Smooth muscle cell (in vitro differentiated cells): Measurements from ENCODE around the gene CST11. TPM values are rescaled to one million over a fixed set of nuclear protein-coding genes. Genes with fewer than 3 reads are reported as not detected.
"Not testable (repeated sequence)": the region's sequence is repeated elsewhere in the genome, so short reads cannot be mapped to it uniquely, and the experiment has no call there.

Experiments
- DNase-seq: peaks from one replicate; lab custom pipeline; 2025; ENCODE audit not compliant: unreplicated experiment; lab: John Stamatoyannopoulos, UW
- H2AFZ ChIP-seq: fragments of 200-600 bp; sonication (generic); 2 replicates; pipeline ENCODE4 v1.6.0; 2016; ENCODE audit warnings: antibody characterized with exemption, low read depth, mild to moderate bottlenecking
- H3F3A ChIP-seq: fragments of 200-600 bp; sonication (generic); 2 replicates; pipeline ENCODE4 v1.6.0; 2017; ENCODE audit warnings: antibody characterized with exemption, low read depth
- H3K27ac ChIP-seq: fragments of 200-600 bp; sonication (generic); 2 replicates; pipeline ENCODE4 v1.5.1; 2016; ENCODE audit warnings: low read depth, mild to moderate bottlenecking
- H3K27me3 ChIP-seq: fragments of 200-600 bp; sonication (generic); 2 replicates; pipeline ENCODE4 v1.6.1; 2016; ENCODE audit warnings: low read depth, mild to moderate bottlenecking
- H3K36me3 ChIP-seq: fragments of 200-600 bp; sonication (generic); 2 replicates; pipeline ENCODE4 v1.5.1; 2016; ENCODE audit warnings: low read depth
- H3K4me1 ChIP-seq: fragments of 200-600 bp; sonication (generic); 2 replicates; pipeline ENCODE4 v1.5.1; 2016; ENCODE audit warnings: low read depth
- H3K4me2 ChIP-seq: fragments of 200-600 bp; sonication (generic); 2 replicates; pipeline ENCODE4 v1.6.0; 2016; ENCODE audit warnings: mild to moderate bottlenecking
- H3K4me3 ChIP-seq: fragments of 200-600 bp; sonication (generic); 2 replicates; pipeline ENCODE4 v1.5.1; 2016; ENCODE audit warnings: mild to moderate bottlenecking
- H3K79me2 ChIP-seq: fragments of 200-600 bp; sonication (generic); 2 replicates; pipeline ENCODE4 v1.6.0; 2016; ENCODE audit warnings: low read depth, mild to moderate bottlenecking
- H3K9ac ChIP-seq: fragments of 200-600 bp; sonication (generic); 2 replicates; pipeline ENCODE4 v1.6.0; 2016; ENCODE audit warnings: low read depth
- H3K9me3 ChIP-seq: fragments of 200-600 bp; sonication (generic); replicated peaks from 2 replicates; pipeline ENCODE4 v1.5.1; 2016; ENCODE audit warnings: low read depth
- H4K20me1 ChIP-seq: fragments of 200-600 bp; sonication (generic); 2 replicates; pipeline ENCODE4 v1.6.0; 2016; ENCODE audit warnings: low read depth
- CTCF ChIP-seq: fragments of 200-600 bp; sonication (generic); IDR thresholded peaks from 2 replicates; pipeline ENCODE4 v1.5.1; 2017; ENCODE audit warnings: borderline replicate concordance, mild to moderate bottlenecking, antibody characterized with exemption; ENCODE audit not compliant: insufficient read depth, poor library complexity, severe bottlenecking
- WGBS: methylation state at CpG from one replicate; pipeline ENCODE4 v1.1.7; 2016; ENCODE audit warnings: low lambda C conversion rate; 5-methylcytosine and 5-hydroxymethylcytosine counted together
- polyA plus RNA-seq: library from polyadenylated mRNA; unstranded; fragments of >200 nt; fragmentation: Nextera tagmentation; extraction: Ambion mirVana; gene quantifications from 2 replicates; pipeline ENCODE4 v1.2.1, GENCODE V29; 2016
- total RNA-seq: library from RNA; depleted of rRNA; stranded (reverse); fragments of >200 nt; gene quantifications from 2 replicates; pipeline ENCODE4 v1.2.3, GENCODE V29; 2014

The CST11 gene
- total and polyA plus RNA-seq, 2 experiments from 2014 or later: not detected

- H3F3A ChIP-seq: no peaks in the 10 kb centered on the region
- no peaks in the 10 kb centered on the region for H3K27me3 ChIP-seq
- TF ChIP-seq CTCF: no peak
- no peaks in the 10 kb centered on the region for H3K9me3 ChIP-seq
- no peak overlapping the region for H3K27ac ChIP-seq
- 73% methylated on average over 6 of the region's 6 CpGs for WGBS
- no peaks in the 10 kb centered on the region for H4K20me1 ChIP-seq
- no peaks in the 10 kb centered on the region for H3K36me3 ChIP-seq
- no peaks in the 10 kb centered on the region for H3K4me1 ChIP-seq
- no peak overlapping the region for H3K4me3 ChIP-seq
- DNase-seq: no peak
- H3K9ac ChIP-seq: no peak overlapping the region
- no peaks in the 10 kb centered on the region for H3K79me2 ChIP-seq
- no peak overlapping the region for H2AFZ ChIP-seq
- no peak overlapping the region for H3K4me2 ChIP-seq
Measured at GRCh38 chr20:23476015-23476754, 23.5 kb upstream of the CST11 start.

GRCh38 chr20:23475395-23475794 lies 22.7 kb upstream of the CST11 start:
- TF ChIP-seq CTCF: no peak
- H3K79me2 ChIP-seq: no peaks in the 10 kb centered on the region
- no peak overlapping the region for H2AFZ ChIP-seq
- H3F3A ChIP-seq: no peaks in the 10 kb centered on the region
- H3K4me1 ChIP-seq: no peaks in the 10 kb centered on the region
- no peaks in the 10 kb centered on the region for H3K9me3 ChIP-seq
- no peaks in the 10 kb centered on the region for H3K27me3 ChIP-seq
- DNase-seq: no peak
- no peak overlapping the region for H3K9ac ChIP-seq
- H3K4me2 ChIP-seq: no peak overlapping the region
- H4K20me1 ChIP-seq: no peaks in the 10 kb centered on the region
- H3K4me3 ChIP-seq: no peak overlapping the region
- H3K36me3 ChIP-seq: no peaks in the 10 kb centered on the region
- 90% methylated on average over 5 of the region's 5 CpGs for WGBS
- H3K27ac ChIP-seq: no peak overlapping the region

GRCh38 chr20:23473293-23473692 lies 20.6 kb upstream of the CST11 start:
- not testable (repeated sequence) for H3K4me2 ChIP-seq, H3K27me3 ChIP-seq, H3K79me2 ChIP-seq, H3K9me3 ChIP-seq, H3K27ac ChIP-seq, H4K20me1 ChIP-seq, H3K4me3 ChIP-seq, H3K36me3 ChIP-seq, H3K9ac ChIP-seq, H3F3A ChIP-seq, DNase-seq, H2AFZ ChIP-seq, H3K4me1 ChIP-seq
- WGBS: 30% methylated on average over 2 of the region's 2 CpGs

- H3K79me2 ChIP-seq, DNase-seq, H3K4me2 ChIP-seq, H3K36me3 ChIP-seq, H3K27ac ChIP-seq, H3K4me3 ChIP-seq, H4K20me1 ChIP-seq, H3F3A ChIP-seq, H3K9me3 ChIP-seq, H3K4me1 ChIP-seq, H3K27me3 ChIP-seq, H2AFZ ChIP-seq, H3K9ac ChIP-seq: not testable (repeated sequence)
- 90% methylated on average over 5 of the region's 5 CpGs for WGBS
Measured at GRCh38 chr20:23472306-23472705, 19.6 kb upstream of the CST11 start.

GRCh38 chr20:23466961-23467360 lies 14.3 kb upstream of the CST11 start:
- not testable (repeated sequence) for H3F3A ChIP-seq, H3K27ac ChIP-seq, H3K4me1 ChIP-seq

More at GRCh38 chr20:23466961-23467360, 14.3 kb upstream of the CST11 start:
- H3K9me3 ChIP-seq, H2AFZ ChIP-seq, H3K27me3 ChIP-seq, H3K9ac ChIP-seq, H3K36me3 ChIP-seq, H3K4me3 ChIP-seq, H4K20me1 ChIP-seq, H3K4me2 ChIP-seq, H3K79me2 ChIP-seq, DNase-seq: not testable (repeated sequence)
- WGBS: 87% methylated on average over 3 of the region's 3 CpGs
